GM19395 (cell line): Measurements from ENCODE around the gene DLGAP1.
A peak's percentile ranks its signal among the peaks of the same experiment; 100 is the strongest.
"Not testable (repeated sequence)": the region's sequence is repeated elsewhere in the genome, so short reads cannot be mapped to it uniquely, and the experiment has no call there.

Source experiments
- ATAC-seq: cut with Tn5 transposase; IDR thresholded peaks from one replicate; pipeline ENCODE4 v1.9.1; 2021; ENCODE audit warnings: mild to moderate bottlenecking, moderate library complexity; ENCODE audit not compliant: unreplicated experiment

Gene DLGAP1

DNA sequence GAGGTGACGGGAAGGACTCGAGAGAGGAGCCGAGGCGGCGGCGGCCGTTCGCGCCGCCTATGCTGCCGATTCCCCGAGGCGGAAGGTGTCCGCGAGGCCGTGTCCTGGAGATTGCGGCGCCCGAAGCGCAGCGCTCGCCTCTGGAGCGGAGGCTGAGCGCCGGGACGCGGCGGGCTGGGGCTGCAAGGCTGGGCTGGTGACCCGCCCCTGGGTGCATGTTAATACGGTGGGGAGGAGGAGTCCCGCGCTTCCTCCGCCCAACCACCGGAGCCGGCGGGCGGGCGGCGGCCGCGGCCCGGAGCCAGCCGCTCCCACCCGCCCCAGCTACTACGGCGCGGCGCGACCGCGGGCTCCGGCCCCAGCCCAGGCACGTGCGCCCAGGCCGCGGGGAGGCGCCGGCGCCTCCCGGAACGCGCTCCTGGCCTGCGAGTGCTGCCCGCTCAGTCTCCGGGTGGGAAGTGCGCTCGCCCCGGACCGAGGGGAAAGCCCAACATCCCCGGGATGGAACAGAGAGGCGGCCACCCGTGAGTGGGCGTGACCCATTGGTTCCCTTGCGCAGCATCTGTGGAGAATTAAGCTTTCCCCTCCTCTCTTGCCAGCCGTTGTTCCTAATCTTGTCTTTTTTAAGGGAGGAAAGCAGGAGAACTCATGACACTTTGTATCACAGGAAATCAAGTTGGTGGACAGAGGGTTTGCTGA, at the start of gene DLGAP1:
DLGAP1 (minus strand) TSS at position 195 of the 699 bp plus-strand sequence.
- ATAC-seq, result peak; percentile 65

DNA sequence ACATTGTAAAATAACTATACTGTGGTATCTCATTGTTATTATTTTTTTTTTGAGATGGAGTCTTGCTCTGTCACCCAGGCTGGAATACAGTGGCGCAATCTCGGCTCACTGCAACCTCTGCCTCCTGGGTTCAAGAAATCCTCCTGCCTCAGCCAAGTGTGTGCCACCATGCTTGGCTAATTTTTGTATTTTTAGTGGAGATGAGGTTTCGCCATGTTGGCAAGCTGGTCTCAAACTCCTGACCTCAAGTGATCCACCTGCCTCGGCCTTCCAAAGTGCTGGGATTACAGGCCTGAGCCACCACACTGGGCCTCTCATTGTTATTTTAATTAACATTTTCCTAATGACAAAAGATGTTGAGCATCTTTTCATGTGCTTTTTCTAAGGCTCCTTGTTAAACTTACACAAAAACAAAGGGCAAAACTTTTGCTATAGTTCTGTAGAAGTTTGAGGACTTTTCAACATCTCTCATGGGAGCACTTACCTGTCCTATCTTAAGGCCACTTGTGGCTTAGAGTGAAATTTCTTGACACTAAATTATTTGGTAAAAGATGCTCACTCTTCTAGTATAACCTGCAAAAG, 39.7 kb upstream of the DLGAP1 start:
- ATAC-seq, result not testable (repeated sequence)

DNA sequence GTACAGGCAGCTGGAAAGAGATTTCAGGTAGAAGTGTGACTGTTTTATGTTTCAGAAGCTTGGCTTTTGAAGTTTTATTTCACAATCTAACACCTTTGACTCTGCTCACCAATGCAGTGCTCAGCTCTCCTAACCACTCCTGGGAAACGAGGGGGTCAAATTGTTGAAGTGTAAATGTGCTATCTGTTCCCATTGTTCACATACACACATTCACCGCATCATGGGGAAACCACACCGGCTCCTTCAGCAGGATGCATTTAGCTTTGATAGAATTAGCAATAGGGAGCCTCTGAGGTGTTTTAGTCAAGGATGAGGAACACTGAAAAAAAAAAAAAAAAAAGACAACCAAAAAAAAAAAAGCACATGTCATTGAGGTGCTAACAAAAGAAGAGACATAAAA, 13.4 kb upstream of the DLGAP1 start:
- ATAC-seq, result no peak

DNA sequence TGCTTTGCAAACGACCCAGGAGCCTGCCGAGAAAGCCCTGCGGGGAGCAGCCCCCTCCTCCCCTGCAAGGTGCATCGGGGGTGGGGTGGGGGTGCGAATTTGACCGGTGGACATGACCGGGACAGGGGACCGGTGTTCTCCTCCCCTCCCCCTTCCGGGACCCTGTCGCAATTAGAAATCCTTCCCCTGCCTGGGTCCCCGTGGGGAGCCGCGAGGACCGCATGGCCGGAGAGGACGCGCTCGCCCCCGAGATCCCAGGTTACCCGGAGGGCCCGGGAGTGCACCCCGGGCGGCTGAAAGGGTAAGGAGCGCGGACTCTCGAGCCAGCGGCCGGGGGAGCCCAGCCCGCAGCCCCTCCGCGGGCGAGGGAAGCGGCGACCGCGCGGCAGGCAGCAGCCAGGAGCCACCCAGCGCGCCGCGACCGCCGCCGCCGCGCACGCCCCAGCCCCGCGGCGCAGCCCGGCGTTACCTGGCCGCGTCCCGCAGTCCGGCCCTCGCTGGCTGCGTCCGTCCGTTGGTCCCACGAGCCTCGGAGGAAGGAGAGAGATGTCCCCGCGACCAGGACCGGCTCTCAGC, 482 bp downstream of the DLGAP1 start:
- ATAC-seq, result peak; percentile 28

DNA sequence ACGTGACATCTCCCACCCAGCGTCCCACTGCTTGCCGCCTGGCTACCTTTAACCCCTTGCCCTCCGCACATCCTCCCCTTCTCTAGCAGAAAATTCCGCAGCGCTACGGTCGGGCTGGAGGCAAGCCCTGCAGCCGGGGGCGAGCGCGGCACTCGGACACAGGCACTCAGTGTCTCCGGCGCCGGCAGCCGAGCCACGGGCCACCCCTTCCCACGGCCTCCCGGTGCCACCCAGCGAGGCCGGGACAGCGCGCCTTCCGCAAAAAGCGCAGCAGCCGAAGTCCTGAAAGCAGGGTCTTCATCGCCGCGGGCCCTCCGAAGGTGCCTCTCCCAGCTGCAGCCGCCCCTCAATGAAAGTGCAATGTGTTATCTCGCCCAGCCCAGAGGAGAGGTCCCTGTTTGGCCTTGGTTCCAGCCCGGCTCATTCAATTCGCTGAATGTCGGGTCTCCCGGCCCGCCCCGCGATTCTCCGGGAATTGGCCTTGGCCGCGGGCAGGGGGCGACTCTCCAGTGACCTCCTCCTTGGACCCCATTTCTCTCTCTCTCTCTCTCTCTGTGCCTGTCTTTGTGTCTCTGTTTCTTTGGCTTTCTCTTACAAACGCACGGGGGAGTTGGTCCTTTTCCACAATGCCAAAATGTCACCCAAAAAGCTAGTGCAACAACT, 1.1 kb downstream of the DLGAP1 start:
- ATAC-seq, result peak; percentile 12

DNA sequence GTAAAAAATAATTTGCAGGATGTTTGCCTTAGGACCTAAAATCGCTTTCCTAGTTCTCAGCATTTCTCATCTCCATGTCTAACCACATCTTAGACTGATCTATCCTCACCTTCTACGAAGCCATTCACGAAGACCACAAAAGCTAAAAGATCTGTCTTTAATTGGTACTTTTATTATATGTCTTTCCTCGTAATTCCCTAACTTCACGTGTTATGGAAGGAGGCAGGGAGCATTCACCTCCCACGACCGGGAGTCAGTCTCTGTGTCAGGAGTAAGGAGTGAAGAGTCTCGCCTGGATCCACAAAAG, 1.6 kb downstream of the DLGAP1 start:
- no peak for ATAC-seq

DNA sequence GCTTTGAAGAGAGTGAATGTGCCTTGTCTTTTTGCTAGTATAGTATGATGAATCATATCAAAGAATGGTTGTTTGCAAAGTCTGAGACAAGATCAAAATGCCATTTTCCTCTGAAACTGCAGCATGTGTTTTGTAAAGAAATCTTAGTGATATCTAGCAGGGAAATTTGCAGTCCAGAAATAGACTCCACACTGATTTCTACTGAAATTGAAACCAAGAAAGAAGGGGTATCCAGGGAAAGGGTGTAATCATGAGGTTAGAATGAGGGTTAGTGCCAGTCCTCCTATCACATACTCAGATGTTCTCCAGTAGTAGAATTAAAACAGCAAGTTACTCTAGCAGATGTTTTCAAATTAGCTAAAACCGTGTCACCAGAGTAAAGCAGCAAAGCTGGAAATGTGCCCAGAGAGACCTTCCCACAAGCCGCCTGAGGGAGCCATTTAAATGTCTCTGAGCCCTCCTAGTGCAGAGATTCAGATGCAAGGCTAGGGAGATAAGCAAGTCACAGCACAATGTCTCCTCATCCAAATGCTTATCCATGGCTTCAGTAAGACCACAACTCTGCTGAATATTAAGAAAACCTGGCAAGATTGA, 4.9 kb downstream of the DLGAP1 start:
- no peak for ATAC-seq

DNA sequence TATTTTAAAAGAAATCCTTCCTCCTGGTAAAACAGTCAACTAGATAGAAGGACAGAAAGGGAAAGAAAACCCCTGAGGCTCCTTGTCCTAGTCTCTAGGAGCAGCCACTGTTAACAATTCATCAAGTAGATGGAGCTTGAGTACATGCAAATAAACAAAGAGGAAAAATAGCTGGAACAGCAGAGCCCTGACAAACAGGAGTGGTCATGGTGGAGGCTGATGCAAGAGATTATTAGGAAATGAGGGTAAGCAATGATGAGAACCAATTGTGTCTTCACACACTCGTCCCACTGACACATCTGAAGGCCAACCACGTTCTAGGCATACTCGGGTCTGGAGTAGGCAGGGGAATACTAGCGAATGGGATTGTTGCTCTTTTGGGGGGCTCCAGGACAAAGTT, 9.2 kb downstream of the DLGAP1 start:
- ATAC-seq, result no peak

DNA sequence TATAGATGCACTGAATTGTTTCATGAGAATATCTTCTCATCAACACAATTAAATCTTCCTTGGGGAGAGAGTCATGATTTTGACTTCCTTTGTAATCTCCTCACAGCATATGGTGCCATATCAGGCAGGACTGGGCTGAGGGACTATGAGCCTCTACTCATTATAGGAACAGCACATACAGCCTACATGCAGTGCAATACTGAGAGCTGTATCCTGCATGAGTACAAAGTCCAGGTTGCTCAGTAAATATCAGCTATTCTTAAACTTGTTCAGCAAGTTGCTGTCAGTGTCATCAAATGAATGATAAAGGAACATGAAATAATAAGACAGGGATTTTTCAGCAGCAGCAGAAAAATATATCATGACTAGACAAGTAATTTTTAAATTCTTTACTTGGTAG, 10.8 kb downstream of the DLGAP1 start:
- no peak for ATAC-seq

DNA sequence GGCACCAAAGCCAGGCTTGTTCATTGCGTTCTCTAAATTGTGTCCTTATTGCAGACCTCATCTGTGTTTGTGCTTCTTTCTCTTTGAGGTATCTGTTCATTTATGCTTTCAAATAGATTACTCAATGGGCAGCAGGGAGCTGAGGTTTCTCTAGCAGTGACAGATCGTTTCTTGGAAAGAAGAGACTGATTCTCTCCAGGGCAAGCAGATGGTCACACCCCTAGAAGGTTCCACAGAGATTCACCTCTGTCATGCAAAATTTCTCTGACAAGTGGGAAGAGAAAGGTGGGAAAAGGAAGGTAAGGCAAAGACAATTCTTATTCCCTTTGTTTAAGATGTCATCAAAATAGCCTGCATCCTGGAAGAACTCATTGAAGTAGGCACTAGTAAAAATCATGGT, 14.0 kb downstream of the DLGAP1 start:
- ATAC-seq, result no peak

DNA sequence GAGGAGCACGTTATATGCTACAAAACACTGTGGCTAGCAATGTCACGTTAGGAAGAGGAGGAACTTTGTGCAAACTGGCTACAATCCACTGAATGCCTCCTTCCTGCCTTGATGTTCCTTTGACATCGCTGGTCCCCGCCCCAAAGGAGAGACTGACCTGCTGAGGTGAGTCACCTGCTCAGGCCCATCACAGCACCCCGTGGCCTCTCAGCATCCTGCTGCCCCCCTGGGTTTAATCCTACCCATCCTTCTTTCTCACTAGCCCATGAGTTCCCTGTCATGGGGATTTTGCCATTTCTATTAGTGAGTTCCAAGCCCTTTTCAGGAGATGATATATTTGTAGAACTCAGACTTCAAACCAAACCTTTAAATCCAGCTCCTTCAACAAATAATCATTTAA, 16.2 kb downstream of the DLGAP1 start:
- no peak for ATAC-seq

DNA sequence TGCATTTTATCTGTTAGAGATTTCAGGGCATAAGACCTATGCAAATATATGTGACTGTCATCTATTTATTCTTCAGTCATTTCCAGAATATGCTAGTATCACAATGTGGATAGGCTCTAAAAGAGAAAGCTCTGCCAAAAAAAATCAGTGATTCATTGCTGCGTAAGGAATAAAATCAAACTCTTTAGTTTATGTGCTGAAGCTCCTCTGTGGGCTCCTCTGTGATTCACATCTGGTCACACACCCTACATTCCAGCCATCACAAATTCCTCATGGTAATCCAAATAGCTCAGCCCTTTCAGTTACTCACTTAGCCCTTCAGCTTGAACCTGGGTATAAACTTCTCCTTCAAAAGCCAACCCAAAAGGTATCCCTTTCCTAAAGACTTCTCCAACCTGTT, 21.4 kb downstream of the DLGAP1 start:
- no peak for ATAC-seq

DNA sequence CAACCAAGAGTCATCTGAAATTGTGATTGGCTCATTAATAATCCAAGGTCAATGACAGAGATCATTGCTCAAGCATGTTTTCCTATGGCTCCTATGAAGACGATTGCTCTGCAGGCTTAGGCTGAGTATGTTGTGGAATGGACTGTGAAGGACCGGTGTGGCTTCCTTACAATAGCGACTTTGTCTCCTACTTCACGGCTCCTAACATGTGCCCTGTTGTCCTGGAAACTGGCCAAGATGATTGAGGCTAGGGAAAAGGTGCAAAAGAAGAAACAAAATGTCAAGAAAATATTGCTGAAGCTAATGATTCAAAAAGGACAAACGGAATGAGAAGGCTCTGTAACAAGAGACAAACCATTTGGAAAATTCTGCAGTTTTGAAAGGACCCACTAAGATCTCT, 24.3 kb downstream of the DLGAP1 start:
- no peak for ATAC-seq

DNA sequence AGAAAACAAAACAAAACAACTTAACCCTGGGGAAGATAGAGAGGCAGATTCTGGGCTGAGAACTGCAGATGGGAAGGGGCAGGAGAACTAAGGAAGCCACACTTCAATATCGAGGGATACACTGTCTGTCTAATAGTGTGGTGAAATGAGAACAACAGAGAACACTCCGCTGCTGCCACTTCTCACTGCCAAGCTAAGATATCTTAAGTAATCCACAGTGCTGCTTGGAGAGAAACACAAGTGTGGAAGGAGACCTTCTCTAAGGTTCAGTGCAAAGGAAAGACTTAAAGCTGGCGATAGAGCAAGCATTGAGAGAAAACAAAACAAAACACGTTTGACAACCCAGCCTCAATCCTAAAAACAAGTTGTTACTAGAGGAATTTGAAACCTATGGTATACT, 37.4 kb downstream of the DLGAP1 start:
- ATAC-seq, result no peak

DNA sequence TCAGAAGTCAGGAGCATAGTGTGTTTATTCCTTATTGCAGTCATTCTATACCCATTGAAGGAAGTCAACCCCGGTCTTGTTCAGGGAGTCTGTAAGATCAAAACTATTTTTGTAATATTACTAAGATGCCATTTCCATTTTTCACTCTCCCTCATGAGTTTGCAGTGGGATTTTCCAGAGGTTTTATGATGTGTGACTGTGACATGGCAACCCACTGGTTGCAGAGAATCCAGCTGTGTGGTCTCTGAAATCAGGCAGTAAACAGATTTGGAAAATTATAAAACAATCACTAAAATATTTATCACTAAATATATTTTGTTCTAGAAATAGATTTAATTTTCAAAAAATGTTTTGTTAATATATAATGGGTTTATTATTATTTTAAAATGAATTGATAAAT, 38.1 kb downstream of the DLGAP1 start:
- ATAC-seq, result no peak

DNA sequence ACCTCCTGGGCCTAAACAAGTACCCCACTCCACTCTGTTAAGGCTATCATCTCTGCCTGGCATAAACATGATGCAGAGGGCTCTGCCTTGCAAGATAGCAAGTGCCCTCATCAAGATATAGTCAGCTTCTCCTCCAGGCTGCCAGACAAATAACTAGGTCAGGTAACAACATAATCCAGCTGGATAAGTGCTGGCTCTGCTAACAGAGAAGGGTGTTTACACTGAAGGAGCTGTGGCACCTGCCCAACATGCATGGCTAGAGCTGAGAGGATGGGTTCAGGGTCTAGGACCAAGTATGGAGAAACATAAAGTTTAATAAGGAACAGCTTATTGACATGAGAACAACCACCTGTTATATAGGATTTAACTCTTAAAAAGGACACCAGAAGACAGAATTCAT, 42.8 kb downstream of the DLGAP1 start:
- no peak for ATAC-seq

DNA sequence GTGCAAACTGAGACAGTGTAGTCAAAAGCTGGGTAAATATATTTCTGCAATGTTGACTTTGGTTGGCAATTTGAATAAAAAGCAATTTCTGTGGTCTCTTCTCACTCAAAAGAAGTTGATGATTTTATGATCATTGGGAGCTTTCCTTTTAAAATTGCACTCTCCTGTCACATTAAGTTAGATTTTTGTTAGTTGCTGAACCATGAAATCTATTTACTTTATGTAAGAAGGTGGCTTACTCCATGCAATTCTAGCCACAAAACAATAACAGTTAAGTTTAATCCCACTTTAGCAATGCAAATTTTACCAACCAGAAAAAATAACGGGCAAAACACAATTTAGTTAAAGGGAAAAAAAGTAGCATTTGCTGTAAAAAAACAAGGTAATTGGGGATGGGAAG, 48.3 kb downstream of the DLGAP1 start:
- ATAC-seq, result no peak

DNA sequence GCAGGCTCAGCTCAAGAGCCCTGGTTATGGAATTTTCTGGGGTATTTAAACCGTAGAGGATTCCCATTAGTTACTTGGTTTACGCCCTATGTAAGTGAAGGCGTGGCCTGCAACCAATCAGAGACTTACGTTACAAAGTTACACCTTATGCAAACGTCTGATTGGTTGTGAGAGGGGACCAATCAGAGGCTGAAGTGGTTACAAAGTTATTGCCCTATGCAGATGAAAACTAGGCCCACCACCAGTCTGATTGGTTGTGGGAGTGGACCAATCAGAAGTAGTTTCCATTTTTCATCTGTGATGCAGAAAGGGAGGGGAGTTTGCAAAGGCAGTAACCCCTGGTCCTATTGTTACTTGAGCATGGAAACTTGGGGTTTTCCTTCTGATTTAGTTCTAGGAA, 49.1 kb downstream of the DLGAP1 start:
- ATAC-seq, result no peak

DNA sequence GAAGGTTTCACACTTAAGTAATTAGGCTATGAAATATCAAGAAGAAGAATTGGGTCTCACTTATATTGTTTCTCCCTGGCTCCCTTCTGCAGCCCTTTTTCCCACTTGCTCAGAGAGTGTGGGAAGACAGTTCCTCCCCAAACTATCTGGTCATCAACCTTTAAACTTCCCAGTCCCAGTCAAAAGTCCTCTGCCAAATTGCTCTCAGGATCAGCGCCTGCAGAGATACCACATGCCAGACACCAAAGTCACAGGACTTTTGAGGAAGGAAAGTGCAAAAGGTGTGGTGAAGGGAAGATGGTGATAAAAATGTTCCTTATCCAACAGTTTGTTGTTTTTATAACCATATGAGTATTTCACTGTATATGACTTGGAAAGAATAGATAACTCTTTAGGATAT, 51.3 kb downstream of the DLGAP1 start:
- no peak for ATAC-seq

DNA sequence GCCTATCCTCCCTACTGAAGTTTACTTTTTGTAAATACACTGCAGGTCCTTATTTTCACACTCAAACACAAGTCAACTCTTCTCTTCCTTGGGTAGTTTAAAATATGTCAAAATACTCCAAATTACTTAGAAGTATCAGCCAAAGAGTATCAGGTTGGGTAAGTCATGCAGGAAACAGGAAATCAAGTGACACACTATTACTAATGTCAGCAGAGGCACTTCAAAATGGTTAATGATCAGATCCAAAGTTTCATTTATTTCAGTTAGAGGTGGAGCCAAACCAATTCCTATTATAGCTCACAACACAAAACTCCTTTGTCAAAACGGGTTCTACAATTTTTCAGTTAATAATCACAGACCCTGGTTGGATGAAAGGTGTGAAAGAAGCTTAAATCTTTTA, 54.2 kb downstream of the DLGAP1 start:
- ATAC-seq, result no peak

DNA sequence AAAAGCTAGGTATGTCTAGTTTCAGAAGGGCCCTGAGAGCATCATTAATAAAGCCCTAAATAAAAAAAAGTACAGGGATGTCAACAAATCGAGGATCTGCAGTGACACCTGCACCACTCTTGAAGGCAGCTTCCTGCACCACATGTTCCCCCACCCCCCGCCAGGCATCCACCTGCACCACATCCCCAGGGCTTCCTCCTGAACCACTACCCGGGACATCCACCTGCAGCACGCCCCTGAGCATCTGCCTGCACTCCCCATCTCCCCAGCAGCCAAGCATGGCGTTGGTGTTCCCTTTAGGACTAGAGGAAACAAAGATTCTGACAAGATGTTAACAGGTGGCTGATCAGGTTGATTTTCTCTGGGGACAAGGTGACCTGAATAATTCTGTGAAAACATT, 55.2 kb downstream of the DLGAP1 start:
- no peak for ATAC-seq

DNA sequence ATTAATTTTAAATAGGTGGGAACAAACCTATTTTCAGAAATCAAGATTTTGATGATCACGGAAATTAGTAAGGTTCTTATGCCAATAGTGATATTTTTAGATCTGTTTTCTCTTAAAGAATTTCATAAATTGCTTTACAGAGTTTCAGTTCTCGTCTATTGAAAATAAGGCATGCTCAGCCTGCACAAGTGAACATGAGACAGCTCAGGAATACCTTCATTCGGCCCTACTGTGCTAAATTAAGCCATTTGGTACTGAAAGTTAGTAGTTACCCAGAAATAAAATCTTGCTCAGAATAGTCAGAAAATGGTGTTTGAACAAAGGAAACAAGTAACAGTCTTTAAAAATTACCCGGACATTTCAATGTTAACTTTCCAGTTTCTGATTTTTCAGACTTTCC, 60.4 kb downstream of the DLGAP1 start:
- no peak for ATAC-seq
